ENCODE data around the gene FST.

FST gene

DNA sequence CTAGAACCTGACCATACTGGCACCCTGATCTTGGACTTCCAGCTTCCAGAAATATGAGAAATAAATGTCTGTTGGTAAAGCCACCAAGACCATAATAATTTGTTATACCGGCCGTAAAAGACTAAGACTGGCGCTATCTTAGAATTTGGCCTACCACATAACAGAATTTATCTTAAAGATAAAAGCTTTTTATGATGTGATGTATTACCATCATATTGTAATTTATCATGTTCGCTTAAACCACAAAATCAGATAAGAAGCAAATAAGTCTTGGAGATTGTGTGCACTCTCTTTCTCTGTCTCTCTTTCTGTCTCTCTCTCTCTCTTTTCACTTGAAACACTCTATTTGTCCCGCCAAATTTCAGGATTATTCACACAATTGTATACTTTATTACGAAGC, 35.6 kb downstream of the FST start:
- DNase-seq (ENCODE audit: low read depth, low spot score): no peak

DNA sequence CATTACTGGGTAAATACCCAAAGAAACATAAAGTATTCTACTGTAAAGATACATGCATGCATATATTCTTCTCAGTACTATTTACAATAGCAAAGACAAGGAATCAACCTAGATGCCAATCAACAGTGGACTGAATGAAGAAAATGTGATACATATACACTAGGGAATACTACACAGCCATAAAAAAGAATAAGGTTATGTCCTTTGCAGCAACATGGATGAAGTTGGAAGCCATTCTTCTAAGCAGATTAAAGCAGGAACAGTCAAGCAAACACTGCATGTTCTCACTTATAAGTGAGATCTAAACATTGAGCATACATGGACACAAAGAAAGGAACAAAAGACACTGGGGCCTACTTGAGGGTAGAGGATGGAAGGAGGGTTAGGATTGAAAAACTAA, 40.4 kb downstream of the FST start:
- DNase-seq (ENCODE audit: low read depth, low spot score): no peak

Data from smooth muscle cell of the brain vasculature (primary cell).